DND-41 (cell line): ENCODE measurements around the gene KLF6.

Experiments
- ATAC-seq: fragments of 200-7000 bp; cut with Tn5 transposase; 3 replicates; pipeline ENCODE4 v1.9.1; 2021; ENCODE audit warnings: low read depth; ENCODE audit not compliant: insufficient read depth
- DNase-seq: peaks from one replicate; pipeline ENCODE4 v3.0.0-alpha.2; 2020
- H2AFZ ChIP-seq: 2 replicates; pipeline ENCODE4 v1.6.0; 2012; ENCODE audit warnings: low read depth, low read length
- H3K27ac ChIP-seq: 2 replicates; pipeline ENCODE4 v1.5.1; 2012; ENCODE audit warnings: low read length, inconsistent platforms
- H3K27me3 ChIP-seq: fragments of 200-600 bp; sonication (generic); 2 replicates; pipeline ENCODE4 v1.6.0; 2012; ENCODE audit warnings: low read length, mild to moderate bottlenecking, inconsistent platforms; ENCODE audit not compliant: insufficient read depth, poor library complexity
- H3K36me3 ChIP-seq: 2 replicates; pipeline ENCODE4 v1.5.1; 2012; ENCODE audit warnings: low read length, inconsistent platforms; ENCODE audit not compliant: insufficient read depth
- H3K4me1 ChIP-seq: 2 replicates; pipeline ENCODE4 v1.5.1; 2012; ENCODE audit warnings: mild to moderate bottlenecking, low read length; ENCODE audit not compliant: insufficient read depth
- H3K4me2 ChIP-seq: 2 replicates; pipeline ENCODE4 v1.6.0; 2012; ENCODE audit warnings: mild to moderate bottlenecking, moderate library complexity, low read length, inconsistent platforms; ENCODE audit not compliant: insufficient read depth
- H3K4me3 ChIP-seq, 2 experiments: fragments of 200-600 bp in 1 of 2; shearing (Covaris generic) in 1 of 2; 2 replicates each; pipeline ENCODE4 v1.5.1; 2012 to 2016; ENCODE audit warnings: inconsistent platforms in 2 of 2, low read length in 2 of 2, mild to moderate bottlenecking in 2 of 2, low read depth in 1 of 2, moderate library complexity in 1 of 2
- H3K79me2 ChIP-seq: 2 replicates; pipeline ENCODE4 v1.6.0; 2012; ENCODE audit warnings: low read length, inconsistent platforms; ENCODE audit not compliant: insufficient read depth
- H3K9ac ChIP-seq: 2 replicates; pipeline ENCODE4 v1.6.0; 2012; ENCODE audit warnings: low read depth, mild to moderate bottlenecking, inconsistent platforms, low read length, moderate library complexity
- H3K9me3 ChIP-seq: 2 replicates; pipeline ENCODE4 v1.5.1; 2012; ENCODE audit warnings: low read length, moderate library complexity, mild to moderate bottlenecking, inconsistent platforms; ENCODE audit not compliant: insufficient read depth, severe bottlenecking
- H4K20me1 ChIP-seq: 2 replicates; pipeline ENCODE4 v1.6.0; 2012; ENCODE audit warnings: low read length; ENCODE audit not compliant: insufficient read depth
- CTCF ChIP-seq: IDR thresholded peaks from 2 replicates; pipeline ENCODE4 v1.5.1; 2012; ENCODE audit warnings: borderline replicate concordance, low read length, moderate library complexity, mild to moderate bottlenecking; ENCODE audit not compliant: poor library complexity, severe bottlenecking; ENCODE audit errors: extremely low read depth
- EZH2 ChIP-seq: IDR thresholded peaks from 3 replicates; pipeline ENCODE4 v1.6.1; 2012; ENCODE audit warnings: borderline replicate concordance, low read depth, mild to moderate bottlenecking, moderate library complexity, low read length, inconsistent platforms; ENCODE audit not compliant: severe bottlenecking

KLF6 gene

GRCh38 chr10:3783682-3784432 is 1.2 kb downstream of the KLF6 start:
- peaks cover 52% of the 10 kb centered on the region for H3K4me1 ChIP-seq
- no peaks in the 10 kb centered on the region for H3K27me3 ChIP-seq
- H3K27ac ChIP-seq = peak overlapping the region; percentile 98
- no peaks in the 10 kb centered on the region for H3K9me3 ChIP-seq
- peaks cover 73% of the 10 kb centered on the region for H3K79me2 ChIP-seq
- peak; percentile 65 for DNase-seq
- H3K9ac ChIP-seq = peak overlapping the region; percentile 99
- peaks cover 59% of the 10 kb centered on the region for H3K36me3 ChIP-seq
- 0 out of 3 replicates have a peak, but pooled peaks have one; percentile 1 for ATAC-seq
- H4K20me1 ChIP-seq = peaks cover 60% of the 10 kb centered on the region
- peak overlapping the region; percentile 88 to 99 for H3K4me3 ChIP-seq
- peak overlapping the region; percentile 75 for H3K4me2 ChIP-seq
- no peak overlapping the region for H2AFZ ChIP-seq
- TF ChIP-seq CTCF (no peak), EZH2 (no peak)

- H3K4me3 ChIP-seq = peak overlapping the region; percentile 88 to 99
- H3K27ac ChIP-seq = peak overlapping the region; percentile 98
- H3K36me3 ChIP-seq = peaks cover 65% of the 10 kb centered on the region
- no peak overlapping the region for H2AFZ ChIP-seq
- peaks cover 57% of the 10 kb centered on the region for H3K4me1 ChIP-seq
- H3K79me2 ChIP-seq = peaks cover 79% of the 10 kb centered on the region
- DNase-seq (peak; percentile 80), ATAC-seq (peak; percentile 39)
- H3K27me3 ChIP-seq = no peaks in the 10 kb centered on the region
- H4K20me1 ChIP-seq = peaks cover 66% of the 10 kb centered on the region
- TF ChIP-seq CTCF (no peak), EZH2 (no peak)
- H3K9me3 ChIP-seq = no peaks in the 10 kb centered on the region
- peak overlapping the region; percentile 99 for H3K9ac ChIP-seq
- H3K4me2 ChIP-seq = peak overlapping the region; percentile 75
Observed at GRCh38 chr10:3783316-3783681, 1.7 kb downstream of the KLF6 start.

GRCh38 chr10:3782451-3783315 is 2.3 kb downstream of the KLF6 start:
- H3K4me1 ChIP-seq = peaks cover 63% of the 10 kb centered on the region
- DNase-seq (peak; percentile 81), ATAC-seq (peak; percentile 56)
- H3K79me2 ChIP-seq = peaks cover 85% of the 10 kb centered on the region
- H3K27ac ChIP-seq = peak overlapping the region; percentile 98
- H3K36me3 ChIP-seq = peaks cover 71% of the 10 kb centered on the region
- peak overlapping the region; percentile 99 for H3K9ac ChIP-seq
- peaks cover 72% of the 10 kb centered on the region for H4K20me1 ChIP-seq
- H3K27me3 ChIP-seq = no peaks in the 10 kb centered on the region
- no peak for TF ChIP-seq EZH2
- no peak for TF ChIP-seq CTCF
- peak overlapping the region; percentile 88 to 99 for H3K4me3 ChIP-seq
- no peaks in the 10 kb centered on the region for H3K9me3 ChIP-seq
- peak overlapping the region; percentile 75 for H3K4me2 ChIP-seq
- H2AFZ ChIP-seq = no peak overlapping the region
